Anterior cingulate cortex (tissue), 58 donors: Measurements from ENCODE around the gene TBL3.
"Not testable (repeated sequence)": the region's sequence is repeated elsewhere in the genome, so short reads cannot be mapped to it uniquely, and the experiment has no call there.

Source experiments
- DNase-seq, 58 donors: peaks; one replicate each; lab custom pipeline; 2025; lab: John Stamatoyannopoulos, UW

Gene TBL3

GRCh38 chr16:1971796-1972489 is at the start of gene TBL3:
Gene TBL3 (plus strand): TSS chr16:1972053. CDS start chr16:1972165, 112 bp downstream.
- peak; percentile 75 to 97 (median 90) for DNase-seq

- DNase-seq = no peak
Observed at GRCh38 chr16:1922357-1922756, 49.5 kb upstream of the TBL3 start.

DNA sequence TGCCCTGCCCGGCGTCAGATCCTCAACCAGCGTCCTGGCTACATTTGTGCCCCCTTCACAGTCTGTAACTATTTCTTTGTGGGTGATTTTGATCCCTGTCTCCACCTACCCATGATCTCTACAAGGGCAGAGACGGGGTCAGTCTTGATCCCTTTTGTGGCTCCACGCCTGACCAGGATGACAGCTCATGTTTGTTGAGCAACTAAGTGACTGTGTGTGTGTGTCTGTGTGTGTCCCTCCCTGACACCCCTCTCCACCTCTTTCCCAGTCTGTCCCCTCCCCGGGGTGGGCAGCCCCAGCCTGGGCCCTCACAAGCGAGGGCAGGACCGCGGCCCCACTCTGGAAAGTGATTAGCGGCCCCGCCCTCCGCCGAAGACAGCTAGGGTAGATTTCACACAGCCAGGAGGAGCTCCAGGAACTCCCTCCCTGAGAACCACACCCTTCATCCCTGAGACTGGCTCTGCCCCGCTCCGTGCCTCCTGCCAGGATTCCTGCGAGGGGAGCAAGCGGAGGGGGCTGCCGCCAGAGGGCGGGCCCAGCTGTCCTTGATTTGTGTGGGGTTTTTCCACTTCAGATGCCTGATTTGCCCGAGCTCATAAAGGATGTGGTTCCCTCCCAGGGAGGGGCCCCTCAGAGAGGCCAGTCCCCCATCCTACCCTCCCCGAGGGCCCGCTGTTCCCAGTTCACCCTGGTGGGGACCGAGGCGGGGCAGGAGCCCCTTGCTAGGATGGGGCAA is 48.4 kb upstream of the TBL3 start:
- no peak for DNase-seq

- DNase-seq = no peak
Observed at GRCh38 chr16:1924095-1924494, 47.8 kb upstream of the TBL3 start.

DNA sequence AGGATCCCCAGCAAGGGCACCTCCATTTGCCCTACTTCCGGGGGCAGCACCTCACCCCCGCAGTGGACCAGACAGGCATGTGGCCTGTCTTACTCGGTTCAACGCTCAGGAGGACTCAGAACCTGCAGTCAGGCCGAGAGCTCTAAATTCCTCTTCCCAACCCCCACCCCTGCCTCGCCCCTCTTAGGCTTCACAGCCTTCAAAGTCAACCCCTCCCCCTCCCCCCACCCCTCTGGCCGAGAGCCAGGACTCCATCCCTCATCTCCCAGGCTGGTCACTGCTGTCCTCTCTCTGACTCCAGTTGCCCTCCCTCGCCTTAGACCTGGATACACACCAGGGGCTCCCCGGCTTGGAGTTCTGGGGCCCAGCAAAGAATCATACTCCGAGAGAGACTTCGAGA is 45.6 kb upstream of the TBL3 start:
- DNase-seq = no peak

GRCh38 chr16:1929105-1929504 is 42.7 kb upstream of the TBL3 start:
- DNase-seq = peak in 3 of 58 donors; percentile 5 to 33 (median 21)

GRCh38 chr16:1929578-1930337 is 42.1 kb upstream of the TBL3 start:
- peak in 57 of 58 donors; percentile 10 to 89 (median 73) for DNase-seq

- DNase-seq = no peak
Observed at GRCh38 chr16:1930338-1930720, 41.5 kb upstream of the TBL3 start.

- no peak for DNase-seq
Observed at GRCh38 chr16:1932050-1933028, 39.5 kb upstream of the TBL3 start.

- DNase-seq = no peak
Observed at GRCh38 chr16:1933097-1933661, 38.7 kb upstream of the TBL3 start.

DNA sequence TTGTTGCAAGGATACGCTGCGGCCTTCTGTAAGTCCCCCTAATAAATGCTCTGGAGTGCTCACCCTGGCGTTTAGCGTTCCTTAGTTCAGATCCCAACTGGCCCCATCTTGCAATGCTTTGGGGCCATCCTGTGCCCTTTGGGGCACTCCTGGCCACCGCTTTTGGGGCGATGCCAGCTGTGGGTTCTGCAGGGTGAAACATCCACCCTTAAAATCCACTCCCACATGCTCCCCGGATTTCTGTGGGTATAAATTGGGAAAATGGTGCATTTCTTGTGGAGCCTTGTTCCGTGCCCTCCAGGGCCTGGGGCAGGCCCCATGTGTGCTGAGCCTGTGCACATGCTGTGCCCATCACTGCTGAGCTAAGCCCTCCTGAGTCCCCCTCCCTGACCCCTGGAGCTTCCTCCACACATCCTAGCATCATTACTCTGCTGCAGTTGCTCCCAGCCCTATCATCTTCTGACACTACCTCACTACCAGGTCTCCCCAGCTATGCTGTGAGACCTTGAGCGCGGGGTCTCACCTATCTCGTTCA is 34.8 kb upstream of the TBL3 start:
- DNase-seq = no peak

DNA sequence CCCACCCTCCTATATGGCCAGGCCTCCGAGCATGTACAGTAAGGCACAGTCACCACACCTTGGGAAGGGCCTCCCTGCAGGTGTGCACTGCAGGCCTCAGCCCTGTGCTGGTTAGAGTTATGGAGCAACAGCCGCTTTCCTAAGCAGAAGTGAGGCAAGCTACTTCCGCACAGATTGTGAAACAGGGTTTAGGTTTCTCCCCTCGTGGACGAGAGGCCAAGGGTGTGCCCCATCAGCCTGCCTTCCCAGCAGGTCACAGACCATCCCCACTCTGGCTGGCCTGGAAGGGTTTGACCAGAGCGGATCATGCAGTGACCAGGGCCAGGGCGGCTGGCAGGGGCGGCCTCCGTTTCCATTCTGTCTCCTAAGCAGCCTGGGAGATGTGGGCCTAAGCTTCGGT is 33.5 kb upstream of the TBL3 start:
- DNase-seq = no peak

- no peak for DNase-seq
Observed at GRCh38 chr16:1938910-1939309, 32.9 kb upstream of the TBL3 start.

DNA sequence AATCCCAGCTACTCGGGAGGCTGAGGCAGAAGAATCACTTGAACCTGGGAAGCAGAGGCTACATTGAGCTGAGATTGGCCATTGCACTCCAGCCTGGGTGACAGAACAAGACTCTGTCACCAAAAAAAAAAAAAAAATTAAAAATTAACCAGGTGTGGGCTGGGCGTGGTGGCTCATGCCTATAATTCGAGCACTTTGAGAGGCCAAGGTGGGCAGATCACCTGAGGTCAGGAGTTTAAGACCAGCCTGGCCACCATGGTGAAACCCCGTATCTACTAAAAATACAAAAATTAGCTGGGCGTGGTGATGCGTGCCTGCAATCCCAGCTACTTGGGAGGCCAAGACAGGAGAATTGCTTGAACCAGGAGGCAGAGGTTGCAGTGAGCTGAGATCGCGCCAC is 32.0 kb upstream of the TBL3 start:
- not testable (repeated sequence) for DNase-seq

GRCh38 chr16:1940273-1941161 is 31.3 kb upstream of the TBL3 start:
- DNase-seq = no peak

DNA sequence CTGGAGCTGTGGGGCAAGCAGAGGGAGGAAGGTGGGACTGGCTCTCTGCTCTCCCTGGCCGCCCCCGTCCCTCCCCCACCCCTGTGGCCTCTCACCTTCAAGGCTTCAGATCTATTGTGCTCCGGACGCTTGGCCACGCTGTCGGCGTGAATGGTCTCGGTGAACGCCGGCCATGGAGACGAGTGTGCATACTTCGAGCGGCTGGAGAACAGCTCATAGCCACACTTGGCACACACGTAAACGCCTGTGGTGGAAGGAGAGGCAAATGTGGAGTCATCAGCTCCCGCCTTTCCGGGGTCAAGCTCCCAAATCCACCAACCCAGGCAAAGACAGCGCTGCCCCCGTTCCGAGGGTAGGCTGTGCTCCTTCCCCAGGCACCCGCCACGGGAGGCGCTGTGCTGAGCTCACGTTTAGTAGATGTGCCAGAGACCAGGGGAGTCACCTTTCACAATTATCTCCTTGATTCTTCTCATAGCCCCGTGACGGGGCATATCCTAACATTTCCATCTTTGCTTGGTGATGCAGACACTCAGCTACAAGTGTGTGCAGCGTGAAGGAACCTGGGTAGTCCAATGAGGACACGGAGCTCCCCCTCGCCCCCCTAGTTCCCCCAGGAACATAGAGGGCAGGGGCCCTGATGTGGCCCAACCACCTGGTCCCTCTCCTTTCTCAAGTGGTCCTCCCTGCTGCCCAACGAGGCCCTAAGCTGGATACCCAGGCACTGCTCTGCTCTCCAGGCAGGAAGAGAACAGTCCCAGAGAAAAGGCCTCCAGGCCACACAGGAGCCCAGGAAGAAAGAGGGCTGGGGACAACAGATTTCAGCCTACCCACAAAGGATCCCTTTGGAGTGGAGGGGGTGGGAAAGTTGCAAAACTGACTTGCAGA is 30.4 kb upstream of the TBL3 start:
- no peak for DNase-seq

- DNase-seq = peak in 1 of 58 donors; percentile 9
Observed at GRCh38 chr16:1942047-1942809, 29.6 kb upstream of the TBL3 start.
